ENCODE data around the gene ALOX12B. TPM values are rescaled to one million over a fixed set of nuclear protein-coding genes. Genes with fewer than 3 reads are reported as not detected.
"Not testable (repeated sequence)": the region's sequence is repeated elsewhere in the genome, so short reads cannot be mapped to it uniquely, and the experiment has no call there.

ALOX12B gene
- total RNA-seq, 6 experiments from 2014 or later = not detected

DNA sequence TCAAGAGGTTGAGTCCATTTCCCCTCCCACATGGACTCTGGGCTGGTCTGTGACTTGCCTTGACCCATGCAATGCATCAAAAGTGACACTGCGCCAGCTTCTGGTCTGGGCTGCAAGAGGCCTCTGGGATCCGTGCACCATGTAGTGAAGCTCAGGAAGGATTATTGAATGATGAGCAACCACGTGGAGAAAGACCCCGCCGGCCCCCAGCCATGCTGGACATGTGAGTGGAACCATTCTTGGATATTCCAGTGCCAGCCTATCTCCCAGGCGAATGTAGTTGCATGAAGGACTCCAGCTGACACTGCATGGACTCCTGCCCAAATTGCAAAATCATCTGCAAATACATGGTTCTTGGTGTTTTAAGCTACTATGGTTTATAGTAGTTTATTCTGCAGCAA, 56.3 kb downstream of the ALOX12B start:
- Mint-ChIP-seq H3K9me3 (no peaks in the 10 kb centered on the region; the same call in 1 of the 2 replicates), H3K4me3 (no peak overlapping the region), H3K27ac (no peak overlapping the region), H3K4me1 (ENCODE audit: low read depth) (peaks cover 14% of the 10 kb centered on the region), H3K36me3 (ENCODE audit: low read depth) (no peaks in the 10 kb centered on the region), H3K27me3 (ENCODE audit: insufficient read depth) (peaks cover 32% of the 10 kb centered on the region)
- TF ChIP-seq, protein P1, sequence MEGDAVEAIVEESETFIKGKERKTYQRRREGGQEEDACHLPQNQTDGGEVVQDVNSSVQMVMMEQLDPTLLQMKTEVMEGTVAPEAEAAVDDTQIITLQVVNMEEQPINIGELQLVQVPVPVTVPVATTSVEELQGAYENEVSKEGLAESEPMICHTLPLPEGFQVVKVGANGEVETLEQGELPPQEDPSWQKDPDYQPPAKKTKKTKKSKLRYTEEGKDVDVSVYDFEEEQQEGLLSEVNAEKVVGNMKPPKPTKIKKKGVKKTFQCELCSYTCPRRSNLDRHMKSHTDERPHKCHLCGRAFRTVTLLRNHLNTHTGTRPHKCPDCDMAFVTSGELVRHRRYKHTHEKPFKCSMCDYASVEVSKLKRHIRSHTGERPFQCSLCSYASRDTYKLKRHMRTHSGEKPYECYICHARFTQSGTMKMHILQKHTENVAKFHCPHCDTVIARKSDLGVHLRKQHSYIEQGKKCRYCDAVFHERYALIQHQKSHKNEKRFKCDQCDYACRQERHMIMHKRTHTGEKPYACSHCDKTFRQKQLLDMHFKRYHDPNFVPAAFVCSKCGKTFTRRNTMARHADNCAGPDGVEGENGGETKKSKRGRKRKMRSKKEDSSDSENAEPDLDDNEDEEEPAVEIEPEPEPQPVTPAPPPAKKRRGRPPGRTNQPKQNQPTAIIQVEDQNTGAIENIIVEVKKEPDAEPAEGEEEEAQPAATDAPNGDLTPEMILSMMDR (IDR thresholded peaks at IDR 0.05) = no peak
- no peak for DNase-seq

DNA sequence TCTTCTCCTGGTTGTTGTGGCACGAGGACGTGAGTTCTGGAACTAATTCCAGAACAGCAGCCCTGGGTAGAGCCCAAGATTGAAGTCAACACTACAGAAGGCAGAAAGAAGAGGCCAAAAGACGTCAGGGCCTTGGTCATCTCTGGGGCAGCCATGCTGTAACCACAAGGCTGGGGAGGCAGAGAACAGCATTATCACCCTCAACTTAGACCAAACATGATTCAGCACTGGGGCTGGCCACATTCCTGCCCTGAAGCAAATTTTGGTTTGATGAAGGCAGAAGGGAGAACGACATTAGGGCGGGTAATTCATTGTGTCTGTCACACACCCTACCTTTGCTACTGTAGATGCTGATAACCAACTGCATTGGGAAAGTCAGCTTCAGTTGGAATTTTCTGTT, 58.4 kb downstream of the ALOX12B start:
- Mint-ChIP-seq H3K27me3 (ENCODE audit: insufficient read depth) (peaks cover 35% of the 10 kb centered on the region), H3K27ac (peak overlapping the region; percentile 7; the same call in 1 of the 2 replicates), H3K4me3 (no peak overlapping the region), H3K9me3 (no peaks in the 10 kb centered on the region; the same call in 1 of the 2 replicates), H3K4me1 (ENCODE audit: low read depth) (peaks cover 19% of the 10 kb centered on the region), H3K36me3 (ENCODE audit: low read depth) (no peaks in the 10 kb centered on the region)
- DNase-seq = peak; percentile 67
- TF ChIP-seq, protein P1 (IDR thresholded peaks at IDR 0.05) = no peak

DNA sequence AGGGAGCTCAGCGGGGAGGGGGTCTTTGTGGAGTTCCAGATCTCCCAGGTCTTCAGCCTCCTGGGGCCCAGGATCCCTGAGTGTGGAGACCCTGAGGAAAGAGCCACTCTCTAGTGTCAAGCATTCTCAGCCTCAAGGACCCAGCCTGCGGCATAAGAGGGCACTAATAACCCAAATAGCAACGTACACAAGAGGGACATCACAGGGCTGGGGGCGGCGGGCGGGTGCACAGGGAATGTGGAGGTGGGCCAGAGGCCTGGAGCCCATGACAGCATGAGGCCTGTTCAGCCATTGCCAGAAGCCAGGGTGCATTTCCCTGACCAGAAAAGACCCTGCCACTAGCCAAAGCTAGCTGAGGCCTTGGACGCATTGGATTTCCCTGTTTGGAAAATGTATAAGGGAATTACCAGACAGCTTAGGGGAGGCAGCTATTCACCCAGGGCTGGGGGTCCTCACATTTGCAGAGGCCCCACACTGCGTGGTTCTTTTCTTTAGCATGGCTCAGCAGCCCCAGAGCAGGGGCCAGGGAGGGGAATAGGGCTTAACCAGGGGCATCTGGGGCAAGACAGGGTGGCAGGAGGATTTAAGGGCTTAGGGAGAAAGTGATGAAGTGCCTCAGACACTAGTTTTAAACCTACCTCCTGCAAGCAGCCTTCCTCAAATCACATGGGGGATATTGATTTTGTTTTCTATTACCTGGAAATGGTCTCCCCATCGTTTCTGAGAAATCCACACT, 62.2 kb downstream of the ALOX12B start:
- no peak for DNase-seq
- Mint-ChIP-seq H3K27me3 (ENCODE audit: insufficient read depth) (peaks cover 40% of the 10 kb centered on the region), H3K36me3 (ENCODE audit: low read depth) (no peaks in the 10 kb centered on the region), H3K4me1 (ENCODE audit: low read depth) (peaks cover 34% of the 10 kb centered on the region), H3K27ac (no peak overlapping the region), H3K4me3 (no peak overlapping the region), H3K9me3 (no peaks in the 10 kb centered on the region; the same call in 1 of the 2 replicates)
- TF ChIP-seq, protein P1 (IDR thresholded peaks at IDR 0.05) = no peak

DNA sequence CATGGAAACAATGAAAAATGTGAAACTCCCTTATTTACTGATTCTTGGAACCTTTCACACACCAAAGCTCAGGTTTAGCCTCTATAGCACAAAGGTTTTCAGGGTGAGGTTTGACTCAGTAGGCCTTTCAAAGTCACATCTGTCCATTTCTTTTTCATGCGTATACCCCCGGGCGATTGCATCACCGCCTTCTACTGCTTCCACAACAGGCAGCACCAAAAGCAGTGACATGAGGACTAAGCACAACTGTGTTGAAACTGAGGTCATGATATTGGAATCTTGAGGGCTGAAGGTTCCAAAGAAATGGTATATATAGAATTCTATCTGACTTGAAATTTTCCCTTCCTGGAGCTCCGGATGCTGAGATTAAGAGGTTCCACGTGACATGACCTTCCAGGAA, 63.4 kb downstream of the ALOX12B start:
- not testable (repeated sequence) for DNase-seq; H3K9me3 Mint-ChIP-seq; H3K4me3 Mint-ChIP-seq; H3K36me3 Mint-ChIP-seq (ENCODE audit: low read depth)
- H3K4me1 Mint-ChIP-seq (ENCODE audit: low read depth) = peaks cover 39% of the 10 kb centered on the region
- H3K27me3 Mint-ChIP-seq (ENCODE audit: insufficient read depth) = peaks cover 42% of the 10 kb centered on the region
- peak overlapping the region; percentile 14; the same call in 1 of the 2 replicates for H3K27ac Mint-ChIP-seq

Small RNA genes lying within 50 kb of the gene (microRNA-seq; reads per million reads assigned to microRNA genes)
- not detected for gene MIR4314

Other genes starting within 250 kb of the ALOX12B start
- gene TMEM88, start 232.7 kb downstream of the ALOX12B start, total RNA-seq (2021; fragmentation: NEBNext Ultra II Directional; extraction: Animal tissue kit (Norgen Biotek cat#: 25700)) = 1 to 10 TPM in 2 of 6 experiments, under 1 TPM in 4; 0.40 to 1.3 (median 0.60) TPM
- gene NAA38, start 230.2 kb downstream of the ALOX12B start, total RNA-seq (2021; fragmentation: NEBNext Ultra II Directional; extraction: Animal tissue kit (Norgen Biotek cat#: 25700)) = 100 to 1,000 TPM; 104 to 122 (median 107) TPM
- gene CYB5D1, start 229.7 kb downstream of the ALOX12B start, total RNA-seq (2021; fragmentation: NEBNext Ultra II Directional; extraction: Animal tissue kit (Norgen Biotek cat#: 25700)) = 10 to 100 TPM in 4 of 6 experiments, 1 to 10 TPM in 2; 9.3 to 15.3 (median 10.5) TPM
- gene CHD3, start 198.9 kb downstream of the ALOX12B start, total RNA-seq (2021; fragmentation: NEBNext Ultra II Directional; extraction: Animal tissue kit (Norgen Biotek cat#: 25700)) = 100 to 1,000 TPM in 4 of 6 experiments, 10 to 100 TPM in 2; 83.3 to 112 (median 110) TPM
- gene RNF227, start 171.4 kb downstream of the ALOX12B start, total RNA-seq (2021; fragmentation: NEBNext Ultra II Directional; extraction: Animal tissue kit (Norgen Biotek cat#: 25700)) = 1 to 10 TPM; 2.2 to 3.6 (median 3.1) TPM
- 1 to 10 TPM; 1.5 to 3.0 (median 2.3) TPM for gene KCNAB3, start 157.9 kb downstream of the ALOX12B start, total RNA-seq (2021; fragmentation: NEBNext Ultra II Directional; extraction: Animal tissue kit (Norgen Biotek cat#: 25700))
- 100 to 1,000 TPM; 244 to 309 (median 288) TPM for gene TRAPPC1, start 155.8 kb downstream of the ALOX12B start, total RNA-seq (2021; fragmentation: NEBNext Ultra II Directional; extraction: Animal tissue kit (Norgen Biotek cat#: 25700))
- 10 to 100 TPM; 20.8 to 32.2 (median 28.5) TPM for gene CNTROB, start 155.5 kb downstream of the ALOX12B start, total RNA-seq (2021; fragmentation: NEBNext Ultra II Directional; extraction: Animal tissue kit (Norgen Biotek cat#: 25700))
- gene GUCY2D, start 85.1 kb downstream of the ALOX12B start, total RNA-seq (2021; fragmentation: NEBNext Ultra II Directional; extraction: Animal tissue kit (Norgen Biotek cat#: 25700)) = not detected
- not detected for gene ALOX15B, start 48.7 kb downstream of the ALOX12B start, total RNA-seq (2021; fragmentation: NEBNext Ultra II Directional; extraction: Animal tissue kit (Norgen Biotek cat#: 25700))
- under 1 TPM; 0.14 to 0.30 (median 0.21) TPM for gene ALOXE3, start 30.8 kb upstream of the ALOX12B start, total RNA-seq (2021; fragmentation: NEBNext Ultra II Directional; extraction: Animal tissue kit (Norgen Biotek cat#: 25700))
- gene HES7, start 36.4 kb upstream of the ALOX12B start, total RNA-seq (2021; fragmentation: NEBNext Ultra II Directional; extraction: Animal tissue kit (Norgen Biotek cat#: 25700)) = under 1 TPM; 0.24 to 0.54 (median 0.41) TPM
- 10 to 100 TPM; 18.9 to 31.8 (median 26.9) TPM for gene PER1, start 64.7 kb upstream of the ALOX12B start, total RNA-seq (2021; fragmentation: NEBNext Ultra II Directional; extraction: Animal tissue kit (Norgen Biotek cat#: 25700))
- 10 to 100 TPM; 37.0 to 47.6 (median 44.5) TPM for gene VAMP2, start 75.2 kb upstream of the ALOX12B start, total RNA-seq (2021; fragmentation: NEBNext Ultra II Directional; extraction: Animal tissue kit (Norgen Biotek cat#: 25700))
- gene TMEM107, start 88.7 kb upstream of the ALOX12B start, total RNA-seq (2021; fragmentation: NEBNext Ultra II Directional; extraction: Animal tissue kit (Norgen Biotek cat#: 25700)) = 10 to 100 TPM; 13.8 to 18.8 (median 17.5) TPM
- gene BORCS6, start 102.5 kb upstream of the ALOX12B start, total RNA-seq (2021; fragmentation: NEBNext Ultra II Directional; extraction: Animal tissue kit (Norgen Biotek cat#: 25700)) = 1 to 10 TPM; 4.4 to 6.0 (median 4.6) TPM
- gene AURKB, start 122.9 kb upstream of the ALOX12B start, total RNA-seq (2021; fragmentation: NEBNext Ultra II Directional; extraction: Animal tissue kit (Norgen Biotek cat#: 25700)) = 10 to 100 TPM; 24.5 to 43.4 (median 39.5) TPM
- 10 to 100 TPM in 5 of 6 experiments, 1 to 10 TPM in 1; 8.8 to 14.4 (median 10.8) TPM for gene CTC1, start 160.3 kb upstream of the ALOX12B start, total RNA-seq (2021; fragmentation: NEBNext Ultra II Directional; extraction: Animal tissue kit (Norgen Biotek cat#: 25700))
- 10 to 100 TPM; 46.8 to 63.9 (median 58.8) TPM for gene PFAS, start 161.6 kb upstream of the ALOX12B start, total RNA-seq (2021; fragmentation: NEBNext Ultra II Directional; extraction: Animal tissue kit (Norgen Biotek cat#: 25700))
- 10 to 100 TPM; 27.8 to 32.2 (median 30.9) TPM for gene RANGRF, start 201.0 kb upstream of the ALOX12B start, total RNA-seq (2021; fragmentation: NEBNext Ultra II Directional; extraction: Animal tissue kit (Norgen Biotek cat#: 25700))
- 1 to 10 TPM; 1.6 to 3.7 (median 3.1) TPM for gene SLC25A35, start 207.7 kb upstream of the ALOX12B start, total RNA-seq (2021; fragmentation: NEBNext Ultra II Directional; extraction: Animal tissue kit (Norgen Biotek cat#: 25700))
- gene ARHGEF15, start 222.5 kb upstream of the ALOX12B start, total RNA-seq (2021; fragmentation: NEBNext Ultra II Directional; extraction: Animal tissue kit (Norgen Biotek cat#: 25700)) = not detected